Esophagus muscularis mucosa (tissue), 4 donors: ENCODE data around the gene SBDS. TPM values are rescaled to one million over a fixed set of nuclear protein-coding genes. Genes with fewer than 3 reads are reported as not detected.
"Not testable (repeated sequence)": the region's sequence is repeated elsewhere in the genome, so short reads cannot be mapped to it uniquely, and the experiment has no call there.

Experiments
- DNase-seq: peaks from one replicate; pipeline ENCODE4 v3.0.0-alpha.2; 2017; ENCODE audit errors: extremely low spot score
- H3K27ac ChIP-seq, 4 donors: fragments of 200-600 bp; sonication (generic); replicated peaks in 1 of 4; 1 replicate in 3 of 4; 2 replicates in 1 of 4; pipeline ENCODE4 v1.5.1; 2016 to 2019; ENCODE audit warnings: mild to moderate bottlenecking in 1 of 4
- H3K27me3 ChIP-seq, 4 donors: fragments of 200-600 bp; sonication (generic); one replicate each; pipeline versions ENCODE4 v1.5.1 to v1.6.0; 2016 to 2019
- H3K36me3 ChIP-seq, 4 donors: fragments of 200-600 bp; sonication (generic); one replicate each; pipeline ENCODE4 v1.5.1; 2016 to 2019
- H3K4me1 ChIP-seq, 4 donors: fragments of 200-600 bp; sonication (generic); one replicate each; pipeline ENCODE4 v1.5.1; 2016 to 2019
- H3K4me3 ChIP-seq, 4 donors: fragments of 200-600 bp; sonication (generic); 1 replicate in 2 of 4; 2 replicates in 2 of 4; pipeline ENCODE4 v1.5.1; 2016 to 2019; ENCODE audit warnings: mild to moderate bottlenecking in 4 of 4, moderate library complexity in 1 of 4
- H3K9me3 ChIP-seq, 4 donors: fragments of 200-600 bp; sonication (generic); 1 replicate in 3 of 4; 2 replicates in 1 of 4; pipeline ENCODE4 v1.5.1; 2016 to 2019
- EP300 ChIP-seq: sonication (generic); formaldehyde crosslinking; IDR thresholded peaks from one replicate; pipeline ENCODE4 v1.6.1; 2017; ENCODE audit warnings: antibody characterized with exemption
- POLR2A ChIP-seq: fragments of 450-650 bp; IDR thresholded peaks from one replicate; pipeline ENCODE4 v1.6.1; 2017; ENCODE audit warnings: antibody characterized with exemption, moderate library complexity, mild to moderate bottlenecking, low read depth
- POLR2AphosphoS5 ChIP-seq, 2 donors: sonication (generic); formaldehyde crosslinking; IDR thresholded peaks; one replicate each; pipeline ENCODE4 v1.6.1; 2017; ENCODE audit warnings: antibody characterized with exemption in 2 of 2
- WGBS: methylation state at CpG from one replicate; pipeline ENCODE4 v1.1.5; 2018; 5-methylcytosine and 5-hydroxymethylcytosine counted together
- intact Hi-C: fragments of 100-400 bp; cut with DNase I; formaldehyde crosslinking; loops from one replicate; pipeline ENCODE4 v1.15.1; 2023
- total RNA-seq, 4 donors: library from RNA; depleted of rRNA; stranded (reverse); fragments of >200 nt; gene quantifications; one replicate each; pipeline versions ENCODE4 v1.1.0 to v1.2.1, GENCODE V29; 2016
- TF ChIP-seq, protein P1 (sequence below), 3 experiments: fragments of 200-600 bp in 2 of 3; fragments of 450-650 bp in 1 of 3; sonication (generic) in 2 of 3; IDR thresholded peaks; one replicate each; pipeline ENCODE4 v1.5.1; 2017 to 2019; ENCODE audit warnings: antibody characterized with exemption in 3 of 3, mild to moderate bottlenecking in 2 of 3, moderate library complexity in 1 of 3

SBDS gene
- total RNA-seq, 4 donors from 2014 or later: 198 to 293 (median 264) TPM

DNA sequence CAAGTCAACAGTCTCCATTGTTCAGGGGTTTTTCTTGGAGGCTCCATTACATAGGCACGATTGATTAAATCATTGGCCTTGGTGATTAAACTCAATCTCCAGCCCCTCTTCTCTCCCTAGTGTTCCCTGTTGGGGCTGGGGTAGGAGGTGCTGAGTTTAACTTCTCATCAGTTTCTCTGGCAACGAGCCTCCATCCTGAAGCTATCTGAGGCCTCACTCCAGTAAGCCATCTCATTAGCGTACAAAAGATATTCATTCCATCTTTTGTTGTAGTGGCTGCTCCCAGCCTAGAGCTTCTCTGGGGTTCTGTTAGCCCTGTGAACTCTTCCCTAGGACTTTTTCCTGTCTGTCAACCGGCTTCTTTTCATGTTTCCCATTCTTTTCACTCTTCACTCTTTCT is 12.9 kb upstream of the SBDS start:
- Histone ChIP-seq H3K36me3 (peaks cover 34 to 83% (median 75%) of the 10 kb centered on the region in 4 donors), H3K27ac (no peak overlapping the region), H3K9me3 (no peaks in the 10 kb centered on the region), H3K27me3 (no peaks in the 10 kb centered on the region), H3K4me1 (no peaks in the 10 kb centered on the region), H3K4me3 (no peak overlapping the region)
- DNase-seq: no peak
- TF ChIP-seq, protein P1, sequence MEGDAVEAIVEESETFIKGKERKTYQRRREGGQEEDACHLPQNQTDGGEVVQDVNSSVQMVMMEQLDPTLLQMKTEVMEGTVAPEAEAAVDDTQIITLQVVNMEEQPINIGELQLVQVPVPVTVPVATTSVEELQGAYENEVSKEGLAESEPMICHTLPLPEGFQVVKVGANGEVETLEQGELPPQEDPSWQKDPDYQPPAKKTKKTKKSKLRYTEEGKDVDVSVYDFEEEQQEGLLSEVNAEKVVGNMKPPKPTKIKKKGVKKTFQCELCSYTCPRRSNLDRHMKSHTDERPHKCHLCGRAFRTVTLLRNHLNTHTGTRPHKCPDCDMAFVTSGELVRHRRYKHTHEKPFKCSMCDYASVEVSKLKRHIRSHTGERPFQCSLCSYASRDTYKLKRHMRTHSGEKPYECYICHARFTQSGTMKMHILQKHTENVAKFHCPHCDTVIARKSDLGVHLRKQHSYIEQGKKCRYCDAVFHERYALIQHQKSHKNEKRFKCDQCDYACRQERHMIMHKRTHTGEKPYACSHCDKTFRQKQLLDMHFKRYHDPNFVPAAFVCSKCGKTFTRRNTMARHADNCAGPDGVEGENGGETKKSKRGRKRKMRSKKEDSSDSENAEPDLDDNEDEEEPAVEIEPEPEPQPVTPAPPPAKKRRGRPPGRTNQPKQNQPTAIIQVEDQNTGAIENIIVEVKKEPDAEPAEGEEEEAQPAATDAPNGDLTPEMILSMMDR (IDR thresholded peaks at IDR 0.05): no peak
- TF ChIP-seq POLR2AphosphoS5 (IDR thresholded peaks at IDR 0.05) (no peak), EP300 (no peak), POLR2A (no peak)
- 95% methylated on average over 4 of the region's 4 CpGs for WGBS
- intact Hi-C loops: no loop called here

DNA sequence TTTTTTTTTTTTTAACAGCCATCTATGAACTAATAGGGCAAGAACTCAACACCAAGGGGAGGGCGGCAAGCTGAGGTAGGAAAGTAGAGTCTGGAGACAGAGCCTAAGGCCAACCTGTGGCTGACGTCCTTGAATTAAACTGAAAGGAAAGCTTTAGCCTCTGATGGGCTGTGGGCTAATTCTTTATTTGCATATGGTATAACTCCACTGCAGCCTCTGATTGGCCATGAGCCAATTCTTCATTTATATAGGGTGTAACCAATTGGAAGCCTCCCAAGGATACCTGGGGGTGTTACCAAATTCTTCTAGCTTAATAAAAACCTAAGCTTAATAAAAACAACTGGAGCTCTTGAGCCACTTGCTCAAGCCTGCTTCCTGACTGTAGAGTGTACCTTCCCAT is 11.6 kb upstream of the SBDS start:
- H3K4me1 ChIP-seq: no peaks in the 10 kb centered on the region
- no peaks in the 10 kb centered on the region for H3K27me3 ChIP-seq
- no peak overlapping the region for H3K4me3 ChIP-seq
- no peak overlapping the region for H3K27ac ChIP-seq
- peaks cover 30 to 78% (median 65%) of the 10 kb centered on the region in 4 donors for H3K36me3 ChIP-seq
- no peaks in the 10 kb centered on the region for H3K9me3 ChIP-seq
- TF ChIP-seq POLR2AphosphoS5 (IDR thresholded peaks at IDR 0.05): no peak
- TF ChIP-seq POLR2A: no peak
- TF ChIP-seq, protein P1 (IDR thresholded peaks at IDR 0.05): no peak
- no peak for TF ChIP-seq EP300
- DNase-seq: no peak
- 76% methylated on average over 2 of the region's 2 CpGs for WGBS
- intact Hi-C loops: no loop called here

DNA sequence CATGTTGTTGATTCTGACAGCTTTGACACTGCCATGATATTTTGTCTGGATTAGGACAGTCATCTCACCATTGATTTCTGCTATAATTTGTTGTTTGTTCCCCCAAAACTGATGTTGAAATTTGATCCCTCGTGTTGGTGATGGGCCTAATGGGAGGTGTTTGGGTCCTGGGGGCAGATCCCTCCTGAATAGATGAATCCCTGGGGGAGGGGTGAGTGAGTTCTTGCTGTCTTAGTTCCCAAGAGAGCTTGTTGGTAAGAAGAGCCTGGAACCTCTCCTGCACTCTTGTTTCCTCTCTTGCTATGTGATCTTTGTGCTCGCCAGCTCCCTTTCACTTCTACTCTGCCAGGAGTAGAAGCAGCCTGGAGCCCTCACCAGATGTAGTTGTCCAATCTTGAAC is 8.8 kb upstream of the SBDS start:
- H3K9me3 ChIP-seq, H3K27ac ChIP-seq, H3K4me1 ChIP-seq, H3K4me3 ChIP-seq, intact Hi-C loops, DNase-seq, H3K27me3 ChIP-seq: not testable (repeated sequence)
- WGBS: 84% methylated on average over 2 of the region's 2 CpGs
- peaks cover 8 to 63% (median 51%) of the 10 kb centered on the region in 4 donors for H3K36me3 ChIP-seq

DNA sequence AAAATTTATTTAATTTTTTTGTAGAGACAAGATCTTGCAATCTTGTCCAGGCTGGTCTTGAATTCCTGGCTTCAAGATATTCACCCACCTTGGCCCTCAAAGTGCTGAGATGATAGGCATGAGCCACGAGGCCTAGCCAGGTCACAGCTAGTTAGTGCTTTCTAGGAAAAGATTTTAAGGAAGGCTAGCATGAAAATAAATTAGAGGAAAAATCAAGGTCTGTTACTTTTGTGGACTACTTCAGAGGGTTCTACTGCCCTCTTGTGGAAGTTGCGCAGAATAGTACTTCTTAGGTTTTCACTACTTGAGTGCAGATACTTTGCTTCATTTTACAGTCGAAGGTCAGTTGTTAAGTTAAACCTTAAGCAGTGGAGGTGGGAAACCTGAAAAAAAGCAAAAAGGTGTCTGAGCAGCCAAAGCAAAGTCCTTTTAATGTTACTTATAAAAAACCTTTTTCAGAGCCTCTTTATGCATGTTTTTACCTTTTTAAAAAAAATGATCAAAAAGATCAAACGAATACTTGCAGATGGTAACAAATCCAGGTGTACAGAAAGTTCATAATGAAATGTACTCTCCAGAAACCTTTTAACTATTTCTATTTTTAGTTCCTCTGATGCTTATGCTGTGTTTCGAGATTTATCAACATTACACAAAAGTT is 5.3 kb upstream of the SBDS start:
- intact Hi-C loops, DNase-seq, H3K4me3 ChIP-seq, H3K9me3 ChIP-seq, H3K27me3 ChIP-seq: not testable (repeated sequence)
- H3K36me3 ChIP-seq: peaks cover 0 to 37% (median 27%) of the 10 kb centered on the region in 4 donors
- H3K4me1 ChIP-seq: peaks cover 7 to 11% (median 10%) of the 10 kb centered on the region in 4 donors
- H3K27ac ChIP-seq: peak overlapping the region in 1 of 4 donors; percentile 30
- TF ChIP-seq, protein P1 (IDR thresholded peaks at IDR 0.05): peak in 2 of 3 experiments; percentile 33 to 39
- WGBS: 54% methylated on average over 3 of the region's 5 CpGs

DNA sequence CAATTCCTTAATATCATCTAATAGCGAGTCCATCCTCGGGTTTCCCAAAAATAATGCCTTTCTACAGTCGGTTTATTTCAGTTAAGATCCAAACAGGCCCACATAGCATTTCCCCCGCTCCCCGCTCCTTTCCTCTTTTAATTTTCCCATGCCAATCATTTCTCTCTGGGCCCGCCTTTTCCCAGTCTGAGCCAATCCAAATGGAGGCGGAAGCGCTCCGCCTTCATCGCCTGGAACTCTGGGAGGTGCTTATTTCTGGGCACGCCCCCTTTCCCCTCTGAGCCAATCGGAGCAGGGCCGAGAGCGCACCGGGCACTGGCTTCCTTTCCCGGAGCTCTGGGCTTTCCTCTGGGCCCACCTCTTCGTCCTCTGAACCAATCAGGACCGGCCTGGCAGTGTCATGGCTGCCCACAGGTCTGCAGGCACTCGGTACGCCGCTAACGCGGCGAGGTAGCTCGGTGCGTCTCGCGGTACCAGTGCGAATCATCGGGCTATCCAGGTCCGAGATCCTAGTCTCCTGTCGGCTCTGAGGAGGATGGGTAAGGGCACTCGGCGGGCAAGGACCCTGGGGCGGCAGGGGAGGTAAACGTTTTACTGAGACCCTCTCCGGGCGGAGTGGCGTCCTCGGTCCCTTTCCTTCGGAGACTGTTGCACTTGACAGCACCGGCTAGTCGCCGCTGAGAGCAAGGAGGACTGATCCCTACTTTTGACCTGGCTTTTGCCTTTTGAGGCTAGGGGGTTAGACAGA is 1.2 kb upstream of the SBDS start, which contains the start of gene TYW1:
Gene TYW1, plus strand, starts transcription at position 390 of the 748 bp plus-strand sequence. Its CDS starts 146 bp downstream, at position 536.
- Histone ChIP-seq H3K27ac (peak within 1 kb of the TSS; percentile 98 to 100 (median 99)), H3K36me3 (peaks cover 18 to 45% (median 36%) of the 10 kb centered on the region in 4 donors), H3K4me1 (peaks cover 30 to 41% (median 36%) of the 10 kb centered on the region in 4 donors), H3K4me3 (peak within 1 kb of the TSS; percentile 84 to 95 (median 86))
- WGBS: under 1% methylated on average over 18 of the region's 44 CpGs
- intact Hi-C loops, H3K27me3 ChIP-seq, H3K9me3 ChIP-seq: not testable (repeated sequence)
- TF ChIP-seq POLR2A (peak; percentile 72), POLR2AphosphoS5 (IDR thresholded peaks at IDR 0.05) (peak; percentile 75 to 93)
- peak; percentile 99 for DNase-seq
